ENCODE results near the gene USP48.

GRCh38 chr1:21703318-21703963, 79.5 kb downstream of the USP48 start:
- peak in 3 of 4 experiments; percentile 40 to 55 (median 50) for TF ChIP-seq CTCF (IDR thresholded peaks at IDR 0.05)
- TF ChIP-seq POLR2A (IDR thresholded peaks at IDR 0.05): no peak

All from prostate gland (tissue), 2 donors.